NOMO-1 treated with dmso at 0.1 percent for 144 hours (cell line): Measurements from ENCODE around the gene CCNF.

Source experiments
- DNase-seq: peaks from one replicate; lab custom pipeline; 2025; ENCODE audit not compliant: unreplicated experiment; lab: John Stamatoyannopoulos, UW

The CCNF gene

DNA sequence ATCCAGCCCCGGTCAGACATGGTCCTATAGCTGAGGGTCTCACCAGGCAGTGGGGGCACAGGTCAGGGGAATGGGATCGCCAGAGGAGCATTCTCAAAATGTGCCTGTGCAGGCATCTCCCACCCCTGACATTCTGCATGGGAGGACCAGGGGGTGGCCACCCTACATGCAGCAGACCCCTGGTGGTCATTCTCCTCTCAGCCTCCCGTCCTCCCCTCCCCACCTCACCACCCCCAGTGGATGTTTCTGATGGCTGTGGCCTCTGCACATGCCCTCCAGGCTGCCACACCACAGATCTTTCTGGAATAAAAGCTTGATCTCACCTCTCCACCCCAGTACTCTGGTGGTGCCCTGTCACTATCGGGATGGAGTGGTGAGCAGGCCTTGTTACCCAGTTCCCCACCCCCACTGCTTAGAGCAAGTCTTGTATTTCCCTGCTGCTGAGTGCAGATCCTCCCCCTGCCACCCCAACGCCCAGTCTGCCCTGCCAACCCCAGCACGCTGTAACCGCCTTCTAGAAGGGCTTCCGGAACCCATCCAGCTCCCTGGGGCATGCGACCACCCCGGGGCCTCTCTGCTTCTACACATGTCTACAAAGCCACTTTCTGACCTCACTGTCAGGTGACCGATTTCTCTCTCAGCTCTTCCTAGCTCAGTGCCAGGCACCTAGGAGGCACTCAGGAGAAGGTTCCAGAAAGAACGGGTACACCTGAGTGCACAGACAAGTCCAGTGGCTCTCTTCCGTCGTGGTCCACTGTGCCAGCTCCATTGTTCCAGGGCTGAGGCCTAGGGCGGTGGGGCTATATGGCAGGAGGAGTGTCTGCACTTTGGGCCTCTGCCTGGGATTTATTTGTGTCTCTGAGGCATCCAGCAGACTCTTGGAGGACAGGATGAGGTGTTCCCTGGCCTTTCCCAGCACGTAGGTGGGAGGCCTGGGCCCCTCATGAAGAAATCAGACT is 55.0 kb downstream of the CCNF start:
- no peak for DNase-seq

DNA sequence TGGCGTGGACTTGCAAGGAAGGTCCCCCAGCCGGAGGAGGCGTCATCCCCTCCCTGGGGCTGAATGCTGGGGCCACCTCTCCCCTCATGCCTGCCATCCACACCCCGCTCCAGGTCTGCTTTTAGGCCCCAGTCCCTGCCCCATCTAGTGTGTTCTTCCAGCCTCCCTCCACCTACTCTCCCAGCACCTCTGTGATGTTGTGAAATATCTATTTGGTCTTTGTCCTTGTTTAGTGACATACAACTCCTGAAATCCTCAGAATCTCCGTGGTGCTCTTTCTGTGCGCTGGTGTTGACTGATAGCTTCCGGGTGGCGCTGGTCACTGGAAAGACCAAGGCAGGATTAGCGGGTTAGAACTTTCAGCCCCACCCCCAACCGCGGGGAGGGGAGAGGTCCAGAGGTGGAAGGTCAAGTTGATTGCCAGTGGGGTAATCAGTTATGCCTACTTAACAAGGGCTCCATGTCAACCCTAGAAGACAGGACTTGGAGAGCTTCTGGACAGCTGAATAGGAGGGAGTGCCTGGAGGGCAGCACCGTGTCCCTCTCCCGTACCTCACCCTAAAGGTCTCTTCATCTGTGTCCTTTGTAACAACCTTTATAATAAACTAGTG is 55.8 kb downstream of the CCNF start:
- DNase-seq: no peak

DNA sequence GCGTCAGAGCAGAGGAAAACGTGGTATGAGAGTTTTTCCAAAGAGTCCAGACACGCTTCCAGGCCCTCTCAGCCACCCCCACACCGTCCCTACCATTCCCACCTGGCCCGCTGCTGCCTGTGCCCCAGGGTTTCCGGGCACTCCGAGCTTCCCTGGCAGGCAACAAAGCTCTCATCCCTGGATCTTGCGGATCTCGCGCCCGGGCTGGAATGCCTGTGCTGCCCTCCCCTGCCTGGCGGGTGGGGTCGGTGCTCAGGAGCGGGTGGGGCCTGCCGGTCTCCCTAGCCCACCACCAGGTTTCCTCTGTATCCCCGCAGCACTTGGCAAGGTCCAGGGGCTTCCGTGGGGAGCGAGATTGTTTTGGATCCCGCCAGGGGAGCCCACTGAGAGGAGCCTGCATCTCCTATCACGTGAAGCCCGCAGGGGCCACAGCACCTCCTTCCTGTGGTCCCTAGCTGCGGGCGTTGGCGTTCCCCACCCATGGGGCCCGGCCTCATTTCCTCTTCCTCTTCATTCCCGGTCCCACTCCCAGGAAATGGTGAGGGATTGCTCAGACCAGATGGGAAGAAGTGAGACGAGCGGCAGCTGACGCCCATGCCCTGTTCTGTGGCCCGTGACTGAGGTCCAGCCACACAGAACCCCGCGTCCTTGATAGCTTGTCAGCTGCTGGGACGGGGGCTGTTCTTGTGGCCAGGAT is 56.7 kb downstream of the CCNF start:
- DNase-seq: no peak

DNA sequence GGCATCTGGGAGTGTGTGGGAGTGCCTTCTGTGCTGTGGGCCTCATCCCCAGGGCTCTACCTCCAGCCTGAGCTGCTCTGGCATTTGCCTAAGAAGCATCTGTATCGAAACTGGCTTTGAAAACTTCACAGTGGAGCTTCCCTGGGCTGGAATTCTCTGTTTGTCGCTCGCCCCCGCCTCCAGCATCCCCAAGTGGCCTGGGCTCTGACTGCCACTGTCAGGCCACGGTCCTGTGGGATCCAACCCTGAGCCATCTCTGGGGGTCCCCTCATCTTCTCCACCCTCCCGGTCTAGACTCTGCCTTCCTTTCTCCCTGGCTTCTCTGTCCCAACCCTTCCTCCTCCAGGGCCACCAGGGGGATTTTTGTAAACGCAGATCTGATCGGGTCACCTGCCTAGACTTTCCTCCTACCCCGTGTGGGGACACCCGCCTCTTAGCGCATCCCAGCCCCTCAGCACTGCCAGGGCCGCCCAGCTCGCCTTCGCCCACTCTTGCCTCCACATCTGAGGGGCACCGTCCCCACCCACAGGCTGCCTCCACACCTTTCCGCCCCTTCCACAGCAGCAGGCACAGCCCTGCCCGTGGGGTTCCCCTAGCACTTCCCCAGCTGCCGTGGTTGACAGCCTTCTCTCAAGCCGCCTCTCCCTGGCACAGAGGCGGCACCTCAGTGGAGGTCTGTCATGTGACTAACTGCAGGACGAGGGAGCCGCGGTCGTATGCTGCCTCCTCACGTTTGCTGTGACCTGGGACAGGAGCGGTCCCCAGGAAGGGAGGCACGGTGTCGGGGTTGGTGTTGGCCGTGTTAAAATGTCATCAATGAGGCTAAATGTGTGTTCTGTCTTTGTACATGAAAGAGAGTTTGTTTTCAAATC is 57.6 kb downstream of the CCNF start:
- DNase-seq: no peak

DNA sequence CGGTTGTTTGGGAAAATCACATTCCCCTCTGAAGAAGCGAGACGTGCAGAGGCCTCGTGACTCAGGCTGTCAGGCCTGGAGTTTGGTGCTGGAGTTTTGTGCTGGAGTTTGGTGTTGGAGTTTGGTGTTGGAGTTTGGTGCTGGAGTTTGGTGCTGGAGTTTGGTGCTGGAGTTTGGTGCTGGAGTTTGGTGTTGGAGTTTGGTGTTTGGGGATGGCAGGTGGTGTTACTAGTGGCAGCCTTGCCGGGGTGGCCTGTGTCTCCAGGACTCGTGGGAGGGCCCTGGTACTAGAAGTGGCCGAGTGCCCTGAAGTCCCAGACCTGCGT is 58.2 kb downstream of the CCNF start:
- no peak for DNase-seq

DNA sequence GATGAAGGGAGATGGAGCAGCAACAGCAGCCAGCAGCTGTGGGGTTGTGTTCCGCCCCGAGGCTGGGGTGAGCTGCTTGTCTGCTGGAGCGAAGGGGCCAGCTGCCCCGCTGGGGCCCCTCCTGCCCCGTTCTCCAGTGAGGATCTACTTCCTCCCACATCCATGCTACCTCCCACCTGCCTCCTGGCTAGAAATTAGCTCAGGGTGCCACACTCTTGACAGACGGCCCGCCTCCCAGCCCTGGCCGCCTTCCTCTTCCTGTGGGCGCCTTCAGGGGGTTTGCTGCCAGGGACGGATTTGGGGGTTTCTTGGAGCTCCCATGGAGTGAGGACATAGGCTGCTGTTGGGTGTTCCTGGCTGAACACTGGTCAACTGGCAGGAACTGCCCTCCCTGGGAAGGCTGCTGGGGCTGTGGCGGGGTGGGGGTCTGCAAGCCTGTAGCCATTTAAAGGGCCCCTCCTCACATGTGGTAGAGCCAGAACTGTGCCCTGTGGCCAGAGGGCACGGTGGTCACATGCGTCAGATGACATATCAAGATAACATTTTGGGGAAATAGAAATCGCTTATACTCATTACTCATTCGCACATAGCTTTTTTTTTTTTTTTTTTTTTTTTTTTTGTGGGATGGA is 58.8 kb downstream of the CCNF start:
- no peak for DNase-seq

DNA sequence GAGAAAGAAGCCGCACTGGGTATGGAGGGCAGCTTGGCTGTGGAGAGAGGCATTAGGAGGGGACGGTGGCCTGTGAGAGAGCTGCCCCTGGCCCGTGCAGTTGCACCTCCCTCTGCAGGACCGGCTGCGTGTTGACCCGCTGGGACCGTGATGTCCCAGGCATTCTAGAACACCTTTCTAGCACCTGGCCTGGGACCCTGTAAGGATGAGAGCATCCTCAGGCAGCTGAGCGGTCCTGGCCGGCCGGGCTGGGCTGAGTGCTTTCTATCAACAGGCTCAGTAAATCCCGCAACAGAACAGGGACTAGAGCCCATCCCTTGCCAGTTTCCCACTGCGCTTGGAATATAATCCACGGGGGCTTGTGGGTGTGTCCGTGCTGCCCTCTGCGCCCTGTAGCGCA is 60.3 kb downstream of the CCNF start:
- DNase-seq: no peak

DNA sequence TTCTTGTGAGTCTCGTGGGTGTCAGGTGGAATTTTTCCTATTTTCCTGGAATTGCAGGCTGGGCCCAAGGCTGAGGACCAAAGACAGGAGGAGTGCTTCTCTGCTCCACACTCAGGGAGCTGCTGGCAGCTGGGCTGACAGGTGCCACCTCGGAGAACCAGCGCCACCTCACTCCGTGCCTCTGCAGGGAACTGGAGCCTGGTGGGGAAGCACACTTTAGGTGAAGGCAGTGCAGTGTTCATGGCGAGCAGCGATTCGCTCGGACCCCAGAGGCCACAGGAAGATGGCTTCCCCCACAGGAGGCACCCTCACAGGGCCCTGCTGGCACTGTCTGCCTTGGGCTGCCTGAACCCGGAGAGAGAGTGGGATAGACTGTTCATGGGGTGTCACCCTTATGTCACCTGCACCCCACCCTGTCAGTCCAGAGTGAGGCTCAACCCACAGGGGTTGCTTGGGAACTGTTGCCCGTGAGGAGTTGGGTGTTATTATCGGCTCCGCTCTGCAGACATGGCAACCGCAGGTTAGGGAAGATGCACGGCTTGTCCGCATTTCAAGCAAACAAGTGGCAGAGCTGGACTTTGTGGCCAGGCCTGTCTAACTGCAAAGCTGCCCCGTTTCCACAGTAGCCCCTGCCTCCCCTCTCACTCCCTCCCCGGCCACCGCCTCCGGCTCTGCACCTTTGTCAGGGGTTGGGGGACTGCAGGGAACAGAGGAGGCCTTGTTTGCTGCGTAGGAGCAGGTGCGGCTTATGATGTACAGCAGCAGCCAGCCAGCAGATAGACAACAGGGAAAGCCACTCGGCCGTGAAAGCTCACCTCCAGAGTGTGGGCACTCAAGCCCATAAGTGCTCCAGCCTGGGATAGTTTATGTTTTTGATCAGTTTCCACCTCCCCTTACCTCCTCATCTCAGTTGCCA is 61.2 kb downstream of the CCNF start:
- no peak for DNase-seq

DNA sequence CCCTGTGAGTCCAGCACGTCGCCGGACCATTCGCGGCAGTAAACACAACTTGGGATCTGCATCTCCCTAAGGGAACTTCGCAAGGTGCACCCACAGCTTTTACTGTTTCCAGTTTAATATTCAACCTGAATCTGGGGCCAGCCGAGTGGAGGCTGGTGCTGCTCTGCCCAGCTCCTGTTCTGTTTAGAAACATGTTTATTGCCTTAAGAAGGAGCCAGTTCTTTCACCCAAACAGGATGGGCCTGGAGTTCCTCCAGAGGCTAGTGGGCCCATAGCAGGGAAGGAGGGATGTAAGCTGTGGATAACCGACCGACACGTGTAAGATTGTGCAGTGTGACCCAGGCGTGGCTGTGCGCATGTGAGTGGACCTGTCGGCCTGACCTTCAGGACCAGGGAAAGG is 63.0 kb downstream of the CCNF start:
- DNase-seq: no peak

DNA sequence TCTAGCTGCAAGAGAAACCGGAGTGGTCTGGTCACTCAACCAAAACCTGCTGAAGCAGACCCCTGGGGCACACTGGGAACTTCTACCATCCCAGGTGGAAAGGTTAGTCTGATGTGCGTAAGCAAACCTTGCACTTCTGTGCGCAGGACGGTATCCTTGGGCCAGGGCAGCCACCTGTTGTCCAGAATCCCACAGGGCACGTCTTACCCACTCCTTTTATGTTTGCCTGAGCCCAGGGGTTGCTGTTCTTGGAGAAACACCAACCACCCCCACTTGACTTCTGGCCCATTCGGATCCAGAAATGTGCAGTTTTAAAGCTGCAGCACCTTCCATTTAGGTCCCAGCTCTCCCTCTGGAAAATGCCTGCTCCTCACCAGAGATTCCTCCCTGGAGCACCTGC is 64.4 kb downstream of the CCNF start:
- DNase-seq: no peak

DNA sequence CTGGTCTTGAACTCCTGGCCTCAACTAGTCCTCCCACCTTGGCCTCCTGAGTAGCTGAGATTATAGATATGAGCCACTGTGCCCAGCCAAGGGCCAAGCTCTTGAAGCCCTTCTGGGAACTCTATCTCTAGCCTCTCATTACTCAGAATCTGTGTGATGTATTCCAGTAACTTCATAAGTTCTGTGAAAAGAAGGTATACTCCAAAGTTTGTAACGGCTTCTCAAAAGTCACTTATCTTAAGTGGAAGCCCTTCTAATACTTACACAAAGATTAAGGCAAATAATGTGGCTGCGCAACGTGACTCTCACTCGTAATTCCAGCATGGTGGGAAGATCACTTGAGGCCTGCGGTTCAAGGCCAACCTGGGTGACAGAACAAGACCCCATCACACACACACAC is 65.4 kb downstream of the CCNF start:
- no peak for DNase-seq

DNA sequence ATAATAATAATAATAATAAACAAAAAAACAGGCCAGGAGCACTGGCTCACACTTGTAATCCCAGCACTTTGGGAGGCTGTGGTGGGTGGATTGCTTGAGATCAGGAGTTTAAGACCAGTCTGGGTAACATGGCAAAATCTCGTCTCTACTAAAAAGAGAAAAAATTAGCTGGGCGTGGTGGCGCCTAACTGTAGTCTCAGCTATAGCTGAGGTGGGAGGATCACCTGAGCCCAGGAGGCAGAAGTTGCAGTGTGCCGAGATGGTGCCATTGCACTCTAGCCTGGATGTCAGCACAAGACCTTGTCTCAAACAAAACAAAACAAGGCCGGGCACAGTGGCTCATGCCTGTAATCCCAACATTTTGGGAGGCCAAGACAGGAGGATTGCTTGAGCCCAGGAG is 65.8 kb downstream of the CCNF start:
- DNase-seq: no peak

DNA sequence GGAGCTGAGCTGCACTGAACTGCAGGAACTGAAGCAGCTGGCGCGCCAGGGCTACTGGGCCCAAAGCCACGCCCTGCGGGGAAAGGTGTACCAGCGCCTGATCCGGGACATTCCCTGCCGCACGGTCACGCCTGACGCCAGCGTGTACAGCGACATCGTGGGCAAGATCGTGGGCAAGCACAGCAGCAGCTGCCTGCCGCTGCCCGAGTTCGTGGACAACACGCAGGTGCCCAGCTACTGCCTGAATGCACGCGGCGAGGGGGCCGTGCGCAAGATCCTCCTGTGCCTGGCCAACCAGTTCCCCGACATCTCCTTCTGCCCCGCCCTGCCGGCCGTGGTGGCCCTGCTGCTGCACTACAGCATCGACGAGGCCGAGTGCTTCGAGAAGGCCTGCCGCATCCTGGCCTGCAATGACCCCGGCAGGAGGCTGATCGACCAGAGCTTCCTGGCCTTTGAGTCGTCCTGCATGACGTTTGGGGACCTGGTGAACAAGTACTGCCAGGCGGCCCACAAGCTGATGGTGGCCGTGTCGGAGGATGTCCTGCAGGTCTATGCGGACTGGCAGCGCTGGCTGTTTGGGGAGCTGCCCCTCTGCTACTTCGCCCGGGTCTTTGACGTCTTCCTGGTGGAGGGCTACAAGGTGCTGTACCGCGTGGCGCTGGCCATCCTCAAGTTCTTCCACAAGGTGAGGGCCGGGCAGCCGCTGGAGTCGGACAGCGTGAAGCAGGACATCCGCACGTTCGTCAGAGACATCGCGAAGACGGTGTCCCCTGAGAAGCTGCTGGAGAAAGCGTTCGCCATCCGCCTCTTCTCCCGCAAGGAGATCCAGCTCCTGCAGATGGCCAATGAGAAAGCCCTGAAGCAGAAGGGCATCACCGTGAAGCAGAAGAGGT is 67.2 kb downstream of the CCNF start:
- DNase-seq: no peak

DNA sequence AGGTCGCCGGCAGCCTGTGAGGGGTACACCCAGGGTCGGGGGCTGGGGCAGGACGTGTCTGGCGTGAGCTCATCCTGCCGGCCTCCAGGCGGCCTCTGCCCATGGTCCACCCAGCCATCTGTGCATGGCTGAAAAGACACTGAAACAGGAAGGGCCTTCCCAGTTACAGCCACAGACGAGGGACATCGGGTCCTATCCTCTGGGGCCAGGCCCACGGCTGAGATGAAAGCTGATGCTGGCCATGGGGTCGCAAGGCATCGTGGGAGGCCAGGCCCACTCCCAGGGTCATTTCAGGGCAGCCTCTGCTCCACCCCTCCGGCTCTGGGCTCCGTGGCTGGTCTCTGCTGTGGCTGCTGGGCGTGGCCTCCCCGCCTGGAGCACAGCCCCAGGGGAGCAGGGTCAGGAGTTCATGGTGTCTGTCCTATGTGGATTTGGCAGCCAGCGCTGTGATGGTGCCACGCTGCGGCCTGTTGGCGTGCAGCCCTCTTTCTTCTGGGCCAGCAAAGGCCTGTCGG is 67.9 kb downstream of the CCNF start:
- DNase-seq: no peak

DNA sequence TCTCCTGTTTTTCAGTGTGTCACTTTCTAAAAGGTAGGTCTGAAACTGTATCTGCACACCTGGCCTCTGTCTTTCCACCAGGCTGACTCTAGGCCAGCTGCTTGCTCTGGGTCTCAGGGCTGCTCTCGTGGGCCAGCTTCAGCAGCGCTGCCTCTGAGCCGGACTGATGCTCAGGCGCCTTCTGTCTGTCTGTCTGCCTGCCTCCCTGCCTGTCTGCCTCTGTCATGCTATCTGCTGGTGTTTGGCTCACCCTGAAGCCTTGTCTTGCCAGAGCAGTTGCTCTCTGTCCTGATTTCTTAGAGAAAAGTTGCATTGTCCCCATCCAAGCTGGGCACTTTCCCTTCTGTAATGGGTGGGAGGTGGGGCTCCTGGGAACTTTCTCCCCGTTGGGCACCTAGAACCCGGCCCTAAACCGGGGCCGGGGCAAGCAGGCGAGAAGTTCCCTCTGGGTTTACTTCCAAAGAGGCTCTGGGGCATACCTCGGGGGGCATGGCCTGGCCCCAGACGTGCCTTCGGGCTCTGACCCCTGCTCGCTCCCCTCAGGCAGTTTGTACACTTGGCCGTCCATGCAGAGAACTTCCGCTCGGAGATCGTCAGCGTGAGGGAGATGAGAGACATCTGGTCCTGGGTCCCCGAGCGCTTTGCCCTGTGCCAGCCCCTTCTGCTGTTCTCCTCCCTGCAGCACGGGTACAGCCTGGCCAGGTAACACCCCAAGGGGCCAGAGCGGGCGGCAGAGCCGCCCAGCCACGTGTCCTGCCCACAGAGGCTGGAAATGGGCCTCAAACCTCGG is 68.6 kb downstream of the CCNF start:
- no peak for DNase-seq

DNA sequence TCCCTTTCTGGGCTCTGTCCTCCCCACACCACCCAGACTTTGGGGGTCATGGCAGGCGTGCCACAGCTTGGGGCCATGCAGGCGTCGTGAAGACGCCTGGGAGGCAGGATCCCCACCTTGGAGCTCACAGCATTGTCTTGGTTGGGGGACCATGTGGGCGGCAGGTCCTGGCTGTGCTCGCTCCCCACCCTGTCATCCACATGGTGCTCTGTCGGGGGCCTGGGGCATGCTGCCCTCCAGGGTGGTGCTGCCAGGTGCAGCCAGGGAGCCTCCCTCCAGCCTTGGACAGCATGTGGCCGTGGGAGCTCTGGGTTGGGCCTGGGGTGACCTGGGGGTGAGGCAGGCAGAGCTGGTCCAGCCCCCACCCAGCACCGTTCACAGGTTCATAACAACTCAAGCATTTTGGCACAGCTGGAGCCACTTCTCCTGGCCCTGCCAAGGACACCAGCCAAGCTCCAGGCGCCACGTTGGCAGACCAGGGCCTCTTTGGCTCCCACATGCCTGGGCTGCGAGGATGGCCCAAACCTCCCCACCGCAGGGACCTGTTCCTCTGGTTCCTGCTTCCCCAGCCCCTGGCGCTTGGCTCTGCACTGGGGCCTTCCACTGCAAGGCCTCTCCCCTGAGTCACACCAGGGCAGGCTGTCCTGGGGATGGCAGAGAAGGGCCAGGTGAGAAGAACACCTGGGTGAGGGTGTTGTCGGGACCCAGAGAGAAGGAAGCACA is 69.4 kb downstream of the CCNF start:
- DNase-seq: no peak

DNA sequence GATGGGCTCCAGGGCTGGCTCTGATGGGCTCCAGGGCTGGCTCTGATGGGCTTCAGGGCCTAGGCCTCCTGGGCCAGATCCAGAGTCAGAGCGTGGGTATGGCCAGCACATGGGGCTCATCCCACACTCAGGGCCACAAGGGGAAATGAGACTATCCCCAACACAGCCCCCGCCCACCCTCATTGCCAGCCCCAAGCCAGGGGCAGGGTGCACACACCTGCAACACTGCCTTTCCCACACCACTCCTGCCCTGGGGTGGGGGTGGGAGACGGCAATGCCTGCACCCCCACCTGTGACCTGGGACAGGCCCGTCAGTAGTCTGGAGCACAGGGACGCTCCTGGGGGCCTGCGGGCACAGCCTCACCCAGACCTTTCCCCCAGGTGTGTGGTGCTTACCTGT is 70.2 kb downstream of the CCNF start:
- DNase-seq: no peak
